ENCODE data around the gene AOX1.
"Not testable (repeated sequence)": the region's sequence is repeated elsewhere in the genome, so short reads cannot be mapped to it uniquely, and the experiment has no call there.

The AOX1 gene

DNA sequence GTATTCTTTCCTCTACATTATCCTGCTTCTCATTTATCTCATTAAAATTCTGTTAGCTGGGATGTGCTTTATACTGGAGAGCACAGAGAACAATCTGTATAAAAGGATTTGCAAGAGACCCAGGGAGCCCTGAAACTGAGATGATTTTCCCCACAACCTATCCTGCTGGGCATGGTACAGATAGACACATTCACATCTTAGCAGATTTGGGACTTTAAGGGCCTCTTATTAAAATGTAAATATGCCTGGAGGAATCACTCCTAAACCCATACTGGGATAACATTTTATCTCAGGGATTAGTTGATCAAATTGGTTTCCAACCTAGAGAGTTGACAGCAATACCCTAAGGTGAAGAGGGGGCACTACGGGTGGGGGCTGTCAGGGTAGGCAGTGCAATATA is 45.5 kb downstream of the AOX1 start:
- no peak for DNase-seq

DNA sequence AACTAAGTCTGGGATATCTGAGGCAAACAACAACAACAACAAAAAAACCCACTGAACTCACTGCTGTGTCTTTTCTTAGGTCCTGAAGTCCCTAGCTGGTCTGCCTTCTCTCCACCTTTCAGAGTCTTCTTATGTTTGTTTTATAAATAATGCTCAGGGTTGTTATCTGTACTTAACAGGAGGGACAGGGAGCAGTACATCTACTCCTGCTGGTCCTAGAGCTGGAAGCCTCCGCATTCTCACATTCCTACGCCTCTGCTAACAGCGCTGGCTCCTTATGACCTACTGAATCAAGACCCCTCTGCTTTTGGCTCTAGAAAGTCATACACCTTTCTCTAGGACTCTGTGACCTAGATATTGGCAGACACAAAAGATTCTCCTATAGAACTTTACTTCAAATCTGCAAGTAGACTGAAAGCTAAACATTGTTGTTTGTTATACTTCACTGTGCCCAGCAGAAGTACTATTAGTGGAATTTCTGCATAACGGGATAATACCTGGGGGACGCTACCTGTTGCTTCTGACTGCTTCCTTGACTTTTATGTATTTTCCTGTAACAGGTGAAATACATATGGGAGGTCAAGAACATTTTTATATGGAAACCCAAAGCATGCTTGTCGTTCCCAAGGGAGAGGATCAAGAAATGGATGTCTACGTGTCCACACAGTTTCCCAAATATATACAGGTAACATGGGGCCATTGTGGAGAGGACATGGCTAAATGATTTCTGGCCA is 48.6 kb downstream of the AOX1 start:
- no peak for DNase-seq

DNA sequence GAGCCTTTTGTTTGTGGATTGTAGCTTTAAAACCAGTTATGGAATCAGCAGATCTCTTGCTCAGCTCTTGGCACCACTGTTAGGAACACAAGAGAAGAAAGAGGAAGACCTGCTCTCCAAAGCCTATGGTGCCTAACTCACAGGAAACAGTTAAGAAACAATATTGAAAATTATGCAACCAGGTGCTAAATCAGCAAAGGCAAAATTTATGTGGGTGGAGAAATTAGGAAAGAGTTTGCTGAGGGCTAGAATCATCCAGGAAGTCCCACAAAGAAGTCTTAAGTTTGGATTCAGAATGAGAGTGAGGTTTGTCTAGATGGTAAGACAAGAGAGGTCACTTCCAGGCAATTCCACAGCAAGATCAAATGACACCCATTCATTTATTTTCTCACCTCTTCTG is 49.4 kb downstream of the AOX1 start:
- no peak for DNase-seq

DNA sequence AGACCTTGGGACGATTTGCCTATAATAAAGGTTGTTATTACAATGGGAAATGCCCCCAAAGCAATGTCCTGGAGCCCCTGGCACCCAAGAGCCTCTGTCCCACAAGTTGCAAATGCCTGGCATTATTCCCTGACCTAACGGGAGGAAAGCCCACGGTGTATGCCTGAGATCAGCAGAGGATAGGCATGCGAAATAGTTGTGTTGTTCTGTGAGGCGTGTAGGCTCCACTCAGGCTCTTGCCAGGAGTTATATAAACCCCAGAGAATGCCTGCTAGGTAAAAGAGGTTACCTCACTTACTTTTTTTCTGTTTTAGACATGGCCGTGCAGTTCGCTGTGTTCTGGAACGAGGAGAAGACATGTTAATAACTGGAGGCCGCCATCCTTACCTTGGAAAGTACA is 52.1 kb downstream of the AOX1 start:
- no peak for DNase-seq

DNA sequence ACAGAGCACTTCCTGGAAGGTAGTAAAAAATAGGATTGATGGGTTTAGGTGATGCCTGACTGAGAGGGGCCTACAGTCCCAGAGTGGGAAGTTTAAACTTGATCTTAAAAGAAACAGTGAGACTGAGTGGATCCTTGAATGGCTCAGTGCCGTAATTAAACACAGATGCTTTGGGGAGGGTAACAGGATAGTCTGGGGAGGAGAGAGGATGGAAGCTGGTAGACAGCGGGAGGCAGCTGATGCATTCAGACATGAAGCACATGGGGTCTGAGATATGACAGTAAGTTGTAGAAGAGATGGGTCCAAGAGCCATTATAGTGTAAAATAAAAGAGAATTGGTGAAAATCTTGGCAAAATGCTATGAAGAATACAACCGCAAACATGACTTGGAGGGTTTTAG is 54.4 kb downstream of the AOX1 start:
- no peak for DNase-seq

DNA sequence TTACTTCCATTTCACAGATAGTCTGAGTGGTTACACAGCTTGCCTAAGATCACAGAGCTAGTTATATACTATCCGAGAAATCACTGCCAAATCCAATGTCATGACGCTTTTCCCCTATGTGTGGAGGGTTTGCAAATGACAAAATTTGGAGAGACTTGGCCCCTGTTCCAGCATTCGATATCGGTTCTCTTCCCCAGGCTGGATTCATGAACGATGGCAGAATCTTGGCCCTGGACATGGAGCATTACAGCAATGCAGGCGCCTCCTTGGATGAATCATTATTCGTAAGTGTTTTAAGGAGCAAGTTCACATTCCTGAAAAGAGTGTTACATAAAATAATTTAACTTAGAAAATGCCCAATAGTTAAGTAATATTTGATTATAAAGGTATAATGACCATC is 55.1 kb downstream of the AOX1 start:
- DNase-seq = no peak

DNA sequence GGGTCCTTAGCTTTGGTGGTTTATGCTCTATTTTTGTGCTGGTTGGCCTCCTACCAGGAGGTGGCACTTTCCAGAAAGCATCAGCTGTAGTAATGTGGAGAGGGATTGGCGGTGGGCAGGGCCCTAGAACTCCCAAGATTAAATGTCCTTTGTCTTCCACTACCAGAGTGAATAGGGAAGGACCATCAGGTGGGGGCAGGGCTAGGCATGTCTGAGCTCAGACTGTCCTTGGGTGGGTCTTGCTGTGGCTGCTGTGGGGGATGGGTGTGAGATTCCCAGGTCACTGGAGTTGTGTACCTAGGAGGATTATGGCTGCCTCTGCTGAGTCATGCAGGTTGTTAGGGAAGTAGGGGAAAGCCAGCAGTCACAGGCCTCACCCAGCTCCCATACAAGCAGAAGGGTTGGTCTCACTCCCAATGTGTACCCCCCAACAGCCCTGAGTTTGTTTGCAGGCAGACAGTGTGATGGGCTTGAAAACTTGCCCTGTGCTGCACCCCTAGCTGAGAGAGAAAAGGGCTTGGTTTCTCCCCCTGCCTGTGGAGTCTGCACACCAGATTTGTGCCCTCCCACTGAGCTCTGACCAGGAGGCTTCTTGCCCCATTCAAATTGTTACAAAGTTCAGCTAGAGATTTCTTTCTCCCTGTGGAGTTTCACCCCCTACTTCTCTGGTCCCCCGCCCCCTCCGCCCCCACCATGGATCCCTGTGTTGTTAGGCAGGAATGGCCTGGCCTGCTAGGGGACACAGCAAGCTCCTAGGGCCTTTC is 62.9 kb downstream of the AOX1 start:
- not testable (repeated sequence) for DNase-seq

DNA sequence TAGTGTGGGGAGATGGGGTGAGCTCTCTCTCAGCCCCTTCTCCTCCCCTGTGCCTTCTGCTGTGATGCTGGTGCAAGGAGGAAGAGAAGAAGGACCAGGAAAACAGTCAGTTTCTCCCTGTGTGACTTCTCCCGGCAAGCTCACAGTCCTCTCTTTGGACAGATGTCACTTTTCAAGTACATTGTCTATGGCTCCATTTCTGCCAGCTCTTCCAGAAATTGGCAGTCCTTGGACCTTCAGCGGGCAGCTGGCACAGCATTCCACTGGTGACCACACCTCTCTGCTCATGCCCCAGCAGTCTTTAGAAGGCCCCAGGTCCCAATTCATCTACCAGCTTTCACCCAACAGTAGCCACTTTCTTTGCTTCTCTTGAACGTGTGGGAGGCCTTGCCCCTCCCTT is 63.9 kb downstream of the AOX1 start:
- DNase-seq = no peak

DNA sequence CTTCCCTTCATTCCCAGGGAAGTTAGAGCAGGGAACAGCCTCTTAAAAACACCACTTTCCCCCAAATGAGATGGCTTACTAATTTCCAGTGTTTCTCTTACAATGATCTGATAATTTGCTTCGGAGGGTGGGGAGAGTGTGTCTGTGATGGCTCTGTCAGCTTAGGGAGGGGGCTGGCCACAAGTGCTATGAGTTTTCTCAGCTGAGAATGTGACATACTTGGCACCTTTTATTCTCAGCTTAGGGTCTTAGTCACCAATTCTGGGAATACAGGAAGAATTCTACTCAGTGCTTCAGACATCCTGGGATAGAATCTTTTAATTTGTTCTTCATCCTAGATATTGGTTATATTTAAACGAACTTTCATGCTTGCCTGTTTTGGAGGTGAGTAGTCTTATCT is 64.4 kb downstream of the AOX1 start:
- DNase-seq = no peak

DNA sequence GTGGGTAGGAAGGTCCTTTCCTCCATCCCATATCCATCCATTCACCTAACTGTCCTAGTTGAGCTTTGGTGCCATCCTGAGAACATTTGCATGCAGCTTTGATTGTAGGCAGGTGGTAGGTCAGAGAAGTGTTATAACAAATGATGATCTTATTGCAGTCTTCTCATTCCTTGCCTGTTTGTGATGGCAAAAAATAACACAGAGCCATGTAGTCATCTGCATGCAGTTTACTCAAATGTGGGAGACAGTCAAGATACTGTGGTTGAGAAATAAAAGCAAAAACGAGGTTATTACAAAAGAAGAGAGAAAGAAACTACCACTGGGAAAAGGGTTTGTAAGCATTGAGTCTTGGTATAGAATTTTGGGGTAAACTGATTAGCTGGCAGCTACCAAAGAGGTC is 66.3 kb downstream of the AOX1 start:
- DNase-seq = no peak

DNA sequence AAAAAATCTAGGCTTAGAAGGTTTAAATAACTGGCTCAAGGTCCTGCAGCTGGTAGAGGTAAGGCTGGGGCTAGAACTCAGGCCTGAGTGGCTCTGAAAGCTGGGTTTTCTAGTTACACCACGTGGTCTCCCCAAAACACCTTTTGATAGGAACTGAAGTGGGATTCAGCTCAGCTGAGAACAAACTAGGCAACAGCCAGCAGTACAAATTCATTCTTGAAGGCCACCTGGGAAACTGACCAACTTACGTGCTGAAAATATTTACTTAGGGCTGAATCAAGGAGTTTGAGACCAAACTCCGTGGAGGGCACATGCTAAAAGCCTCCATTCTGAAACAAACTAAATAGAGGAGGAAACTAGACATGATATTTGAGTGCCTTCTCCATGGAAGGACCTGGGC is 67.2 kb downstream of the AOX1 start:
- DNase-seq = no peak

DNA sequence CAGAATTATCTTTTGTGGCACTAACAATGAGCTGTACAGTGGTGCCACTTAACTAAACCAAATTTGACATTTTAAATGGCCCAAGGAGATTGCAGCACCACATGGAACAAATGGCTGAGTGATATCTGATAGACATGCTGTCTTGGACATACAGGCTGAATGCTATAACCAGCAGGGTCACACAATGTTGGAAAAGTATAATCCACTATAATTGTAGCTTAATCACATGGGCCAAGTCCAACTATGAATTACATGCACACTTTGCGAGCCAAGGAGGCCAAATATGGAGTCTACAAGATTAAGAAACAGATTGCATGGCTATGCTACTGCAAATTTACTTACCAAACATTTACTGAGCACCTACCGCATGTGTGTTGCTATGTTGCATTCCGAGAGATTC is 69.0 kb downstream of the AOX1 start:
- DNase-seq = no peak

DNA sequence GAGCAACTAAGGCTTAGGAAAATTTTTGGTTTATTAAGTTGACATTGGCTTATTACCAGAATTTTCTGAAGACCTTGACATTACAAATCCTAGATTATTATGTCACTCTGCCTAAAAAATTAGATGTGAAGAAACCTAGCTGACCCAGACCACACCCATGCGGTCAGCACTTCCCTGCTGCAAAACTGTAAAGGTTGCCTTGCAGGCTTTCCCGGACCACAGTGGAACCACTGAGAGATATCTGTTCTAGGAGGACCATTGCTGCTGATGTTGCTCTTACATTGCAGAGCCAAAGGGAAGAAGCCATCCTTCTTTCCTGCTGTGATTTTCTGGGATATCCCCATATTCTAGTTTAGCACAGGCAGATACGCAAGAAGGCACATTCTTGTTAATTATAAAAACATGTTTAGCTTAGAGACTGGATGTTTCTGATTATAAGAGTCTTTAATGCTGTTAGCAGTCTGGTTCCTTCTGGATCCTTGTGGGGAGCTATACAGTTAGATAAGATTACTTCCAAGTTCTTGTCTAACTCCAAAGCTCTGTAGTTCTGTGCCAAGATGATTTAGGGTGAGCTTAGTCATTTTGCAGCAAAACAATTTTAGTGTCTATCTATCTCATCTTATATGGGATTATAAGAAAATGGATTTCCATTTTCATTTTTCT is 70.2 kb downstream of the AOX1 start:
- no peak for DNase-seq

DNA sequence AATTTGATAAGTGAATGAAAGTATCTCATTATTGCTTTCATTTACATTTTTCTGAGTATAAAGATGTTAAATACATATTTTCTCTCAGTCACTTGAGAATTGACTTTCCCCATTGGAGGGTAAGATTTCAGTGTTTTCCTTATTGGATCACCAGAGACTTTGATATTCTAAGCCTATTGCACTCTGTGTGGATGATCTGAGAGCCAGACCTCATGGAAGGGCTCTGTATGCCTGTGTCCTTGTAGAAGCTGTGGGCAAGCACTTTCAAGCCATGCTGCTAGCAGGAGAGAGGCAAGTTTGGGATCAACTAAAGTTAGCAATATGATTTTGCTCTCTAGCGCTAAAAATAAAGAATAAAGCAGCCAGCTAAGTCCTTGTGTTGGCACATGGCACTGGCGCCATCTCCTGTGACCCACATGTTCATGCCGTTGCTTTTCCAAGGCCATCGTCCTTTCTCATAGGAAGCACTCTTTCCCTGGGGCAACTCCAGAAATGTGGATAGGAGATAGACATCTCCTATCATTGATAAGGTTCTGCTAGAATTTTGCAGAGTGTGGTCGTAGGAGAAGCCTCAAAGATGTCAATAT is 72.6 kb downstream of the AOX1 start:
- DNase-seq = no peak

DNA sequence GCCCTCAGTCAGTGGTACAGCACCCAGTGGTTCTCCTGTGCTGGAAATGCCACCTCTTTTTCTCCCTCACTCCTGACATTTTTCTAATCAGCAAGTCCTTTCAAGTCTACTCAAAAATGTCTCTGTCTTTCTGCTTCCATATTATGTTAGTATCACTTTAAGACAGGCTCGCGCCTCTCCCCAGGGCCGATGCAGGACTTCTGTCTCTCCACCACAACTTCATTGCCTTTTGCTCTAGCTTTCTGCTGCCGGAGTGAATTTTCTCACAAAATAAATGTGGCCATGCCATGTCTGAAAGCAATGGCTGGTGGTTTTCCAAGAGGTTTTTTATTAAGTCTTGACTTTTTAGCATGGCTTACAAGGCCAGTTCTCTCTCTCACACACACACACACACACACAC is 73.6 kb downstream of the AOX1 start:
- no peak for DNase-seq

DNA sequence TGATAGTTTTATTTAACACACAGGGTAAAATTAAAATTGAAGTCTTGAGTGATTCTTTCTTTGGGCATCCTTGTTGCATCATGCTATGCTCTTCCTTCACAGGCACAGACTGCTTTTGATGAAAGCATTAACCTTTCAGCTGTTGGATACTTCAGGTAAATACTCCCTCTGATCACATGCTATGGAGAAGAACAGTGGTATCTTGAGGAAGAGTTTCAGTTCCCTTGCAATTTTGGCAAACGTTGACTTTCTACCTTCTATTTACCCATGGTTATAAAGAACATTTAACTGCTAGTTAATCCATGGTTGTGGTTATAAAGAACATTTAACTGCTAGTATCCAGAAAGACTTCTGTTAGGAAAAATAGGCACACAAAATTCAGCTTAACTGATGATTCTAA is 75.7 kb downstream of the AOX1 start:
- DNase-seq = no peak

DNA sequence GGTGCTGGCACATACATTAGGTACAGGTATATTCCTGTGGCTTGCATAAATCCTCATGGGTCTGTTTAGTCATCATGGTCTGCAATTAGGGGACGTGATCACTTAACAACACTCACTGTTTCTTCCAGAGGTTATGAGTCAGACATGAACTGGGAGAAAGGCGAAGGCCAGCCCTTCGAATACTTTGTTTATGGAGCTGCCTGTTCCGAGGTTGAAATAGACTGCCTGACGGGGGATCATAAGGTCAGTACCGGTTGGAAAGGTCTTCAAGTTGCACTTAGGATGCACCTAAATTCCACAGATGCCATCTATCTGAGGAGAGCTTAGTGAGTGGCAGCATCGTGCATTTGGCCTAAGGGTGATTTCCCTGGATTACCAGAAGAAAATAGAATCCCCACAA is 76.9 kb downstream of the AOX1 start:
- DNase-seq = no peak

DNA sequence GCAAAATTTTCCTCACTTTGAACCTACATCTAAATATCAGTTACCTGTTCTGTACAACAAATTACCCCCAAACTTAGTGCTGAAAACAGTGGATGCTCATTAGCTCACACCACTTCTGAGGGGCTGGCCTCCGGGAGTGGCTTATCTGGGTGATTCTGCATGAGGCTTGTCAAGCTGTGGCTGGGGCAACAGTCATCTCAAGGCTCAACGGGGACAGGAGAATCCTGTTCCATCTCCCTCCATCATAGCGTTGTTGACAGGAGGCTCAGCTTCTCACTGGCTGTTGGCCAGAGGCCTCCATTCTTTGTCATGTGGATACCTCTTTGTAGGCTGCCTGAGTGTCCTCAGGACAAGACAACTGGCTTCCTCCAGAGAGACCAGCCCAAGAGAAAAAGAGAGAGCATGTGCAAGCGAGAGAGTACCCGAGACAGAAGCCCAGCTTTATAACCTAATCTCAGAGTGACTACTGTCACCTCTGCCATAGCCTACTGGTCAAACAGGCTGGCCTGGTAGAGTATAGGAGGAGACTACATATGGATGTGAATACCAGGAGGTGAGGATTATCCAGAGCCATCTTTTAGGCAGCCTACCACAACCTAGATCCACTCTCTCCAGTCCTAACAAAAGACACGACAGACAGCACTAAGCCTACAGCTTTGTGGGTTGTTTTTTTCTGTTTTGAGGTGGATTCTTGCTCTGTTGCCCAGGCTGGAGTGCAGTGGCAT is 79.1 kb downstream of the AOX1 start:
- no peak for DNase-seq

DNA sequence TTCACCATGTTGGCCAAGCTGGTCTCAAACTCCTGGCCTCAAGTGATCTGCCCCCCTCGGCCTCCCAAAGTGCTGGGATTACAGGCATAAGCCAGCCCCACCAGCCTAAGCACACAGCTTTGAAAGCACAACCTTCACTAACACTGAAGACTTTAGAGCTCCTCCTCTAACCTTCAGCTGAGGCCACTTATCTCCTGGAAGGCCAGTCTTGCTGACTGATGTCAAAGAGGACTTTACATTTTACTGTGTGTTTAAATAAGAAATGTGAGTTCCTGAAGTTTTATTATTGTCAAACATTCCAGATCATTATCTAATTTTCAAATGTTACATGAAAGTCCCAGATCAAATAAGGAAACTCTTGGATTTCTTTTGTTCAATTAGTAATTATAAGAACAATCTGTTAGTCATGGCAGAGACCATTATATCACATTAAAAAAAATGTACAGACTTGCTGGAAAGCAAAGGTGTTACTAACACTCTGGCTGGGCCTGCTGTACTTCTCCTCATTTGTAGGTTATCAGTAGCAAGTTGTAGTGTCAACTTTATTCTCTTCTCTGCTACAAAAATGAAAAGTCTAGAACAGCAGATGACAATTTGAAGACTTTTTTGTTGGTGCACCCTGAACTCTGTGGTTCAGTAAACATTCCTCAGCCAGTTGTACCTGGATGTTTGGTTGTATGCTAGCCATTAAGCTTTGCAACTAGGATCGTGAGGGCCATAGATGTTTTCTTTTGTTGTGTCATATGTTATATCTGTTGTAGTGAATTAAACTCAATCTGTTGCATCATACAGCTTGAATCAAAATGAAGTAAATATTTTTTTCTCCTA is 80.0 kb downstream of the AOX1 start:
- DNase-seq = no peak

DNA sequence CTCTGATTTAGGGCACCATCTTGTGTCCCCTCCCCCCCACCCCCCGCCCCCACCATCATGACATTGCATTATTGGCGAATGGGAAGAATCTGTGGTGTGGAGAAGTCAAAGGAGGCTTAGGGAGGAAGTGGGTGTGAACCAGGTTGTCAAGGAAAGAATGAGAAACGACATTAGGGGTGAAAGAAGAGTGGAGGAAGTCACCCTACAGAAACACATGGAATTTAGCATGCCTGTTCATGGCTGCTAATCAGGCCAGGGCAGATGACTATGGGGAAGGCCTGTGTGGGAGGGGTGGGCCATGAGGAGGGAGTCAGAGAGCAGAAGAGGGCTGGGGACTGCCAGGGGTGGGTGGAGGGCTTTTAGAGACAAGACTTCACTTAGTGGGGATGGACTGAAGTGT is 81.6 kb downstream of the AOX1 start:
- no peak for DNase-seq

DNA sequence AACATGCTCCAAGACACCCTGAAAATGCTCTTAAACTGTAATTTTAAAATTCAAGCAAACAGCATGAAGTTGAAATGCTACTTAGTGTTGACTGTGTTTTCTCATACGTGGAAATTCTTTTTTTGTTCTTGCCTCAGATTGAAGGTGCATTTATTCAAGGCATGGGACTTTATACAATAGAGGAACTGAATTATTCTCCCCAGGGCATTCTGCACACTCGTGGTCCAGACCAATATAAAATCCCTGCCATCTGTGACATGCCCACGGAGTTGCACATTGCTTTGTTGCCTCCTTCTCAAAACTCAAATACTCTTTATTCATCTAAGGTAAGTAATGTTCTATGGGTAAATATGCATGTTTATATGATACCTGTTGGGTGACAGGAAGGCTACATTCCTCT is 82.7 kb downstream of the AOX1 start:
- no peak for DNase-seq

DNA sequence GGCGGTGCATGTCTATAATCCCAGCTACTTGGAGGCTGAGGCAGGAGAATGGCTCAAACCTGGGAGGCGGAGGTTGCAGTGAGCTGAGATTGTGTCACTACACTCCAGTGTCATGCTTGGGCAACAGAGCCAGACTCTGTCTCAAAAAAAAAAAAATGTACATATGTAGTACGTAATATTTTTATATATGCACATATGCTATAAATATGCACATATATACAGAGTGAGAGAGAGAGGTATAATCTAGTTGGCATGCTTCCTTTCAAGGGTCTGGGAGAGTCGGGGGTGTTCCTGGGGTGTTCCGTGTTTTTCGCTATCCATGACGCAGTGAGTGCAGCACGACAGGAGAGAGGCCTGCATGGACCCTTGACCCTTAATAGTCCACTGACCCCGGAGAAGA is 83.5 kb downstream of the AOX1 start:
- DNase-seq = no peak
